SK-N-SH (cell line): ENCODE data around the gene LYZ.

Experiments used
- CTCF ChIP-seq: fragments of 200-600 bp; sonication (generic); IDR thresholded peaks from 2 replicates; pipeline ENCODE4 v1.6.1; 2017; ENCODE audit warnings: antibody characterized with exemption, mild to moderate bottlenecking, moderate library complexity
- MAX ChIP-seq: IDR thresholded peaks from 2 replicates; pipeline ENCODE4 v1.4.0; 2012; ENCODE audit warnings: low read depth
- RXRA ChIP-seq: IDR thresholded peaks from 2 replicates; pipeline ENCODE4 v1.4.0; 2012; ENCODE audit warnings: low read depth, mild to moderate bottlenecking, borderline replicate concordance
- YY1 ChIP-seq: IDR thresholded peaks from 2 replicates; pipeline ENCODE4 v1.4.0; 2012; ENCODE audit warnings: low read depth, mild to moderate bottlenecking
- ZBTB33 ChIP-seq: IDR thresholded peaks from 2 replicates; pipeline ENCODE4 v1.4.0; 2012; ENCODE audit warnings: low read depth, borderline replicate concordance

- TF ChIP-seq CTCF (no peak), RXRA (no peak), YY1 (no peak), ZBTB33 (no peak), MAX (no peak)
Observed at GRCh38 chr12:69352904-69353303, 4.7 kb downstream of the LYZ start.
